Measurements from ENCODE around the gene ZNF892.

DNA sequence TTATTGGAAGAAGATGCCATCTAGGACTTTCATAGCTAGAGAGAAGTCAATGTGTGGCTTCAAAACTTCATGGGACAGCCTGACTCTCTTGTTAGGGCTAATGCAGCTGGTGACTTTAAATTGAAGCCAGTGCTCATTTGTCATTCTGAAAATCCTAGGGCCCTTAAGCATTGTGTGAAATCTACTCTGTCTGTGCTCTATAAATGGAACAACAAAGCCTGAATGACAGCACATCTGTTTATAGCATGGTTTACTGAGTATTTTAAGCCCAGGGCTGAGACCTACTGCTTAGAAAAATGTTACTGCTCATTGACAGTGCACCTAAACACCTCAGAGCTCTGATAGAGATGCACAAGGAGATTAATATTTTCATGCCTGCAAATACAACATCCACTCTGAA is 30.8 kb downstream of the ZNF892 start:
- TF ChIP-seq POLR2AphosphoS5 (IDR thresholded peaks at IDR 0.05) = no peak
- TF ChIP-seq CTCF (IDR thresholded peaks at IDR 0.05 in 8 of 11, conservative IDR thresholded peaks at IDR 0.05 in 3 of 11) = no peak

Measured in spleen (tissue), 7 donors.